ENCODE results near the gene ZNF136. TPM values are rescaled to one million over a fixed set of nuclear protein-coding genes. Genes with fewer than 3 reads are reported as not detected.

ZNF136 gene
- total and polyA plus RNA-seq, 2 of the 8 experiments (the other 6 are each of a cell fraction or from before 2014, with no cell fraction given): 1.6 to 6.9 TPM

- POLR2A ChIA-PET (ENCODE audit: partially characterized antibody): interaction anchor here (1.2 to 1.7 kb wide), 2 partner anchors 9 to 11 kb away, joined by 5 to 6 read pairs; no protein-coding TSS in a partner anchor
- H3K27me3 ChIP-seq (replicated peaks in 1 of 4; ENCODE audit: control insufficient read depth in 3 of 4, extremely low read depth in 1 of 4, insufficient read depth in 3 of 4, low read length in 3 of 4): no peaks in the 10 kb centered on the region
- no peak overlapping the region for H4K8ac ChIP-seq (ENCODE audit: extremely low read depth, insufficient read depth, low read length)
- no peak overlapping the region for H2BK20ac ChIP-seq (ENCODE audit: low read length)
- H2BK5ac ChIP-seq (ENCODE audit: low read depth, low read length): no peak overlapping the region
- H2AK5ac ChIP-seq (ENCODE audit: low read depth, low read length): no peak overlapping the region
- H2BK120ac ChIP-seq (replicated peaks; ENCODE audit: low read depth, low read length): no peak overlapping the region
- no peak overlapping the region for H3K4me2 ChIP-seq (ENCODE audit: insufficient read depth in 1 of 2, low read depth in 2 of 2, low read length in 2 of 2)
- H3K18ac ChIP-seq (ENCODE audit: extremely low read depth, low read length): no peak overlapping the region
- TF ChIP-seq BCL11A (IDR thresholded peaks at IDR 0.05; ENCODE audit: low read depth in 2 of 2, low read length in 2 of 2) (no peak), POLR2AphosphoS5 (IDR thresholded peaks at IDR 0.05; ENCODE audit: low read depth, low read length) (no peak), SIX5 (IDR thresholded peaks at IDR 0.05; ENCODE audit: low read depth, low read length) (no peak)
- H3K79me1 ChIP-seq (ENCODE audit: low read depth, low read length): no peaks in the 10 kb centered on the region
- peaks cover 53 to 67% of the 10 kb centered on the region in 2 experiments for H3K9me3 ChIP-seq (ENCODE audit: insufficient read depth in 2 of 2, low read depth in 1 of 2, low read length in 1 of 2)
- no peak overlapping the region for H2BK12ac ChIP-seq (ENCODE audit: low read depth, low read length)
- WGBS, 2 experiments (ENCODE audit: extremely low coverage in 1 of 2, insufficient coverage in 1 of 2, insufficient read length in 1 of 2, insufficient replicate concordance in 2 of 2, low coverage in 1 of 2, low lambda C conversion rate in 2 of 2, missing lambda C conversion rate in 1 of 2): 94% methylated on average over 5 of the region's 5 CpGs; no CpG with 5 or more reads in 1 of the 2 experiments
- H2AFZ ChIP-seq (ENCODE audit: low read length): no peak overlapping the region
- H3K14ac ChIP-seq (ENCODE audit: insufficient read length): no peak overlapping the region
- DNase-seq (ENCODE audit: low read depth in 1 of 2, low spot score in 2 of 2) (no peak), FAIRE-seq (no peak)
- H3K4me3 ChIP-seq (ENCODE audit: extremely low read depth in 1 of 4, insufficient read depth in 2 of 4, low read depth in 3 of 4, low read length in 4 of 4): peak overlapping the region in 1 of 4 experiments; percentile 26; a peak in 1 of 8 replicates
- H3K9ac ChIP-seq (replicated peaks in 1 of 4; ENCODE audit: extremely low read depth in 1 of 4, low read depth in 3 of 4, low read length in 3 of 4): no peak overlapping the region
- H3K4ac ChIP-seq (replicated peaks; ENCODE audit: insufficient read length, low read depth, low read length): no peak overlapping the region
- no peak overlapping the region for H3K23ac ChIP-seq (ENCODE audit: insufficient read length)
- H3K4me1 ChIP-seq (replicated peaks in 1 of 4; ENCODE audit: control insufficient read depth in 3 of 4, insufficient read depth in 4 of 4, low read length in 3 of 4): no peaks in the 10 kb centered on the region
- no peak overlapping the region for H4K91ac ChIP-seq (replicated peaks; ENCODE audit: insufficient read length, low read length)
- H3K27ac ChIP-seq (ENCODE audit: low read depth, low read length): no peak overlapping the region
- H4K5ac ChIP-seq (ENCODE audit: insufficient read length, low read depth, low read length): no peak overlapping the region
- CTCF ChIA-PET (ENCODE audit: partially characterized antibody): interaction anchor here (0.6 kb wide), 1 partner anchor 86 kb away, joined by 3 read pairs; no protein-coding TSS in a partner anchor
- H3K56ac ChIP-seq (replicated peaks; ENCODE audit: insufficient read length, low read depth, low read length): no peak overlapping the region
- no peaks in the 10 kb centered on the region for H3K23me2 ChIP-seq (ENCODE audit: low read depth, low read length)
- H3K79me2 ChIP-seq (ENCODE audit: control insufficient read depth in 1 of 2, insufficient read depth in 2 of 2, low read length in 2 of 2): peaks cover 0 to 8% of the 10 kb centered on the region in 2 experiments; a peak in 2 of 4 replicates
- no peaks in the 10 kb centered on the region for H4K20me1 ChIP-seq (replicated peaks in 1 of 2; ENCODE audit: control insufficient read depth in 1 of 2, insufficient read depth in 2 of 2, low read length in 2 of 2)
- no peak overlapping the region for H2BK15ac ChIP-seq (ENCODE audit: low read length)
- H3K36me3 ChIP-seq (ENCODE audit: control insufficient read depth in 2 of 4, insufficient read depth in 4 of 4, low read length in 3 of 4): peaks cover 19 to 78% (median 46%) of the 10 kb centered on the region in 4 experiments
Observed at GRCh38 chr19:12113121-12113520, 49.8 kb upstream of the ZNF136 start.
